ENCODE data around the gene WFDC8. TPM values are rescaled to one million over a fixed set of nuclear protein-coding genes. Genes with fewer than 3 reads are reported as not detected.

WFDC8 gene
- total RNA-seq, 1 experiment from 2014 or later: not detected

- H3K9me3 Mint-ChIP-seq: peaks cover 30% of the 10 kb centered on the region
- H3K27ac Mint-ChIP-seq: no peak overlapping the region
- no peak overlapping the region for H3K4me3 Mint-ChIP-seq
- TF ChIP-seq ZMAT4 (CRISPR knock-in tag; IDR thresholded peaks at IDR 0.05): no peak
- TF ChIP-seq TEAD1 (CRISPR knock-in tag; IDR thresholded peaks at IDR 0.05): no peak
- TF ChIP-seq CREB1 (CRISPR knock-in tag; IDR thresholded peaks at IDR 0.05): no peak
- no peak for TF ChIP-seq ZBTB43 (CRISPR knock-in tag; IDR thresholded peaks at IDR 0.05)
- TF ChIP-seq AR (CRISPR knock-in tag; IDR thresholded peaks at IDR 0.05): no peak
- no peak for TF ChIP-seq FOXP1 (CRISPR knock-in tag; IDR thresholded peaks at IDR 0.05; ENCODE audit: borderline replicate concordance)
- TF ChIP-seq PREB (CRISPR knock-in tag; IDR thresholded peaks at IDR 0.05; ENCODE audit: borderline replicate concordance): no peak
- TF ChIP-seq TEAD4 (CRISPR knock-in tag; IDR thresholded peaks at IDR 0.05): no peak
- no peak for TF ChIP-seq E2F4 (CRISPR knock-in tag; IDR thresholded peaks at IDR 0.05; ENCODE audit: borderline replicate concordance, low read depth)
- no peak for TF ChIP-seq GTF2I (CRISPR knock-in tag; conservative IDR thresholded peaks at IDR 0.05)
- TF ChIP-seq KAT7 (CRISPR knock-in tag; IDR thresholded peaks at IDR 0.05; ENCODE audit: borderline replicate concordance): no peak
- no peak for TF ChIP-seq ZSCAN18 (CRISPR knock-in tag; IDR thresholded peaks at IDR 0.05)
- no peak for TF ChIP-seq SOX15 (CRISPR knock-in tag; IDR thresholded peaks at IDR 0.05)
- peaks cover 10% of the 10 kb centered on the region for H3K4me1 Mint-ChIP-seq
- ATAC-seq (no peak), DNase-seq (ENCODE audit: low spot score) (no peak)
- ChIA-PET CTCF (interaction anchor here (0.6 to 2.5 kb wide), 3 partner anchors 36 to 178 kb away, joined by 3 to 16 read pairs (median 4); partner anchors contain the start of gene WFDC10A), POLR2A (no interaction called here)
- H3K36me3 Mint-ChIP-seq: peaks cover 15% of the 10 kb centered on the region
- H3K27me3 Mint-ChIP-seq (ENCODE audit: low read depth): peaks cover 5% of the 10 kb centered on the region; the same call in 1 of the 2 replicates
Observed at GRCh38 chr20:45593498-45593897, 14.4 kb upstream of the WFDC8 start.

GRCh38 chr20:45592574-45593189 lies 13.6 kb upstream of the WFDC8 start:
- Mint-ChIP-seq H3K36me3 (peaks cover 15% of the 10 kb centered on the region), H3K9me3 (peaks cover 34% of the 10 kb centered on the region), H3K27ac (no peak overlapping the region), H3K4me1 (peaks cover 10% of the 10 kb centered on the region), H3K4me3 (no peak overlapping the region), H3K27me3 (ENCODE audit: low read depth) (peaks cover 5% of the 10 kb centered on the region; the same call in 1 of the 2 replicates)
- POLR2A ChIA-PET: interaction anchor here (1.0 kb wide), 1 partner anchor 178 kb away, joined by 3 read pairs; no protein-coding TSS in a partner anchor
- peak; percentile 22; the same call in 1 of the 2 replicates for TF ChIP-seq CTCF (IDR thresholded peaks at IDR 0.05)
- TF ChIP-seq ATF2 (CRISPR knock-in tag; IDR thresholded peaks at IDR 0.05; ENCODE audit: borderline replicate concordance, low read depth): no peak
- no peak for DNase-seq (ENCODE audit: low spot score)
- peak; percentile 79 for ATAC-seq
- CTCF ChIA-PET: interaction anchor here (0.6 to 2.5 kb wide), 3 partner anchors 37 to 179 kb away, joined by 3 to 16 read pairs (median 4); partner anchors contain the start of gene WFDC10A
